HG03520 (cell line): ENCODE measurements around the gene PARP6.

Source experiments
- ATAC-seq: cut with Tn5 transposase; IDR thresholded peaks from one replicate; pipeline ENCODE4 v1.9.1; 2021; ENCODE audit warnings: mild to moderate bottlenecking, moderate library complexity; ENCODE audit not compliant: unreplicated experiment

The PARP6 gene

GRCh38 chr15:72231833-72232478 is 40.4 kb downstream of the PARP6 start:
- ATAC-seq = no peak

DNA sequence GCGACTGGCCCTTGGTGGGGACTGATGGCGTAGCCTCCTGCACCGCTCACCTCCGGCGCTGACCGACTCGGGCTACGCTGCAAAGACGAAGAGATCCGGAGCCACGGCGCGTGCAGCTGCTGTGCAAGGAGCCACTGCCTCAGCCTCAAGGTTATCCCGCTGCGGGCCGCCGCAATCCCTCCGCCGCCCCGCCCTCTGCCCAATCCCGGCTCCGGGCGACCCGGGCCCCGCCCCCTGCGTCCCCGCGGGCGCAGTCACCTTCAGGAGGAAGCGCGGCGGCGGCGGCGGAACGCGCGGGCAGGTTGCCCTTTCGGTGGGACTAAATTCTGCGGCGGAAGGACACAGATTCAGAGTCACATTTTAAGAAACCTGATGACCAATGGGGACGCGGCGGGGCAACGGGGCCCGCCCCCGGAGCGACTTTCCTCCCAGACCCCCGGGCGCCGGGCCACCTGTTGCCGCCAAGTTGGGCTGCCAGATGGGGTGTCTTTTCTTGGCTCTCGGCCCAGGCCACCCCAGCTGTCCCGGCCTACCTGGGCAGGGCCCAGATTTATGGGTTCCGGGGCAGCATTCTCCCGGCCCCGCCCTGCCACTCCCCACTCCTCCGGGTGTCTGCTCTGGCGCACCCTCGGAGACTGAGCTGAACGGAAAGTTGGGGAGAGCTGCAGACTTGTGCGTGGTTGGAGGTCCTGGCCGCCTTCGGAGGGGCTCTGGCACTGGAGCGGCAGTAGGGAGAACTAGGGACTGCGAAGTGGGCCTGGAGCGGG is 41.1 kb downstream of the PARP6 start, which contains the start of gene PKM:
Gene PKM (minus strand): TSS at position 125 of the 767 bp plus-strand sequence. CDS start 12,093 bp downstream, outside the sequence.
- ATAC-seq = peak; percentile 36

DNA sequence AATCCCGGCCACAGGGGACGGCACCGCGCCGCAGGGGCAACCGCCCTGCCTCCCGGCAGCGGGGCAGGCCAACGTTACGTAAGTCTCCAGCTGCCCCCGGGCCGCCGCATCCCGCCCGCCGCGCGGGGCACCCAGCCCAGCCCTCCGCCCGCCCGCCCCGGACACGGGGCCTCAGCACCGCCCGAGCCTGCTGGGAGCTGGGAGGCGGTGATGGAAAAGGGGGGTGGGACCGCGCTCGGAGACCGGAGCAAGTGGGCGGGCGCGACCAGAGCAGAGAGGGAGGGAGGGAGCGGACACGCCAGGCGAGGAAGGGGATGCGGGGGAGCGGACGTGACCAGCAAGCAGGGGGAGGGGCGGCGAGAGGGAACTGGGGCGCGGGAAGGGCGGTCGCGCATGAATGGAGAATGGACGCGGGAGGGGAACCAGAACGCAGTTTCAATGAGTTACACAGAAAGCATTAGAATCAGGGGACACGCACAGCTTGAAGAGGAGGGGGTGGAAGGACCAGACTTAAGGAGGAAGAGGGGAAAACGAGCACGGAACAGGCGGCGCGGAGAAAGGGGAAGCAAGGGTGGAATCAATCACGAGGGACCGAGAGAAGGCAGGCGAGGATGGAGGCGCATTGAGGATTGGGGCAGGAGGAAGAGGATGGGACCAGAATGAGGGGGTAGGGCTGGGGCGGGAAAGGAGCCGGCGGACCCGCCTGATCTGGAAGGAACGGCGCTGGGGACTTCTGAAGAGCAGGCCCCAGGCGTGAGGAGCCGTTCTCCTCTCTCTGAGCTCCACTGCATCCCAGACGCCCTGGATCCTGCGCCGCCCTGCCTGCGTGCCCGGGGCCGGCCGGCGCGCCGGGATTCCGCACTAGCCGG is 41.9 kb downstream of the PARP6 start:
- ATAC-seq = no peak

DNA sequence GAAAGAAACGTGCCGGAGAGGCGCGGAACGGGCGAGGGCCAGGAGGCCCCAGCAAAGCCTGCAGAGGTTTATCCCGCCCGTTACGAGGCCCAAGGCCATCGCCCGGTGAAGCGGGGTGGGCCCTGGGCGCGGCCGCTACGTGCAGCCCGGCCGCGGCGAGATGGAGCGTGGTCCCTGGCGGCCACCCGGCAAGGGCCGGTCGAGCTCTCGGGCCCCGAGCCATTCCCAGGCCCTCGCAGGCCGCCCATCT is 42.5 kb downstream of the PARP6 start:
- ATAC-seq = no peak

DNA sequence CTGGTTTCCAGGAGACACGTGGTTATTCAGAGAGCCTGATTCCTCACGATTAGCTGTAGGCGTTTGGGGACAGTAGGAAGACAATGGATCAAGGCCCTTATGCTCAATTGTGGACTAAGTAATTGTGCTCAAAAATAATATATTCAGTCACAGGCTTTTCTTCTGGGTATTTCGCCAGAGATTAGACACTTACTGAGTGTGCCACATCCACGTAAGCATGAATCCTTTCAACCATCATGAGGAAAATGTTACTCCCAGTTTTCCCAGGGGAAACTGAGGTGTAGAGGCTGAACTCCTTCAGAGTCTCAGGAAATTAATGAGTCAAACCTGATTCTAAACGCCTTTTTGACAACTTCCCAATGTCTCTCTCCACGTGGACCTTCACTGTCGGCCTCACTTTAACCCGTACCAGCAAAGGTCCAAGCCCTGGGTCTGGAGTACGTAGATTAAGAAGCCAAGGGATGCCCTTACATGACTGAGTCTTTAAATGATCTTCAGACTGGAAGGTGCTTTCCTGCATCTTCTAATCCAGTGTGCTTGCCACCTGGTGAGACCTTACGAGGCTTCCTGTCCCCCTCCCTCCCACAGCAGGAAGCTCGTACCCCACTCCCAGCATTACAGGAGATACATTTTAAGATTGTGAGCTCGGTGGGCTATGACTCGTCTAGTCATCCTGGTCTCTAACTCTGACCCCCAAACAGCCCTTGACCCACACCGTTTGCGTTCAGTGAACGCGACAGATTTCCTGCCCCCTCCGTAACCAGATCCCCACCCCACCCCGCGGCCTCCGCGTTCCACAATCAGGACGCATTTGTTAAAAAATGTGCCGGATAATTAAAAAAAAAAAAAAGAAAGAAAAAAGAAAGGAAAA is 43.0 kb downstream of the PARP6 start:
- no peak for ATAC-seq

DNA sequence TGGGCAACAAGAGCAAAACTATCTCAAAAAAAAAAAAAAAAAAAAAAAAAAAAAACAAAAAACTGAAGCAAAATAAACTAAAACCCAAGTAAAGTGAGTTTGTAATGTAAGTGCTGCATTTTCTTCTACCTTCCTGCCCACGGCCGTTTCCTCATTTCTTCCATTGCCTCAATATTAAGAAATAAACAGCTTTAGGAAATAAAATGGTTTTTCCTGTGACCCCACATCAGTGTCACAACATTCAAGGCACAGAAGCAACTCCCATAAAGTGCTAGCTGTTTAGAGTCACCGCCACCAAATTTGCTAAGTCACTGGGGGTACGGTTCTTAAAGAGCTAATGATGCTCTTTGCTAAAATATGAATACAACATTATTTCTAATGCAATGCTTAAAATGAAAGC is 44.6 kb downstream of the PARP6 start:
- ATAC-seq = no peak

DNA sequence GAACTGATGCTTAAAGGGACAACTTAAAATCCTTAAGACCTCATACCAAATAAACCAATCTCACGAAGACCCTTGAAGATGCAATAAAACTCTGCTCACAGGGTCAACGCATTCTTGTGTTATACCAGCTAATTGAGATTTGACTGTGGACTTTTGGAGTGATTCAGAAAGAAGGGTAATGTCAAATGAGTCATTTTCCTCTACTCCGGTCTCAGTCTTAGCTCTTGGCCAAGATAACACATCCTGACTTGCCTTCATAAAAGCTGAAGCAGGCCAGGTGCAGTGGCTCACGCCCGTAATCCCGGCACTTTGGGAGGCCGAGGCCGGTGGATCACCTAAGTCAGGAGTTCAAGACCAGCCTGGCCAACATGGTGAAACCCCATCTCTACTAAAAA is 45.2 kb downstream of the PARP6 start:
- no peak for ATAC-seq

- no peak for ATAC-seq
Measured at GRCh38 chr15:72223278-72223677, 49.1 kb downstream of the PARP6 start.

DNA sequence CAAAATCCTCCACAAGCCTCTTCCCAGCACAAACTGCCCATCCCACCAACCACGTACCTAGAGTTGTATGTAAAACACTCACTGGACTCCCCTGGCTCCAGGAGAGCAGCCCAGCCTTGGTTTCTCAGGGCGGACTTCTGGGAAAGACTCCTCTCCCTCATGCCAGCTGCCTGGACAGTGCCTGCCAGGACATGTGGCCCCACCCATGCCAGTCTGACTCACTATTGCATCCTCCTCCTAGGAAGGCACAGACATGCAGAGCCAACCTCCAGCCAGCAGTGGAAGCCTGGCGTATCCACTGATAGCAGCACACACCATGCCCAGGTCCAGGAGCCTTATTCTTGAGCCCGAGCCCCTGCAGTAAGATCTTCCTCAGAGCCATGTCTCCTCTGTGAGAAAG is 50.0 kb downstream of the PARP6 start:
- ATAC-seq = no peak

- no peak for ATAC-seq
Measured at GRCh38 chr15:72220687-72221086, 51.7 kb downstream of the PARP6 start.

GRCh38 chr15:72217216-72217615 is 55.1 kb downstream of the PARP6 start:
- no peak for ATAC-seq

DNA sequence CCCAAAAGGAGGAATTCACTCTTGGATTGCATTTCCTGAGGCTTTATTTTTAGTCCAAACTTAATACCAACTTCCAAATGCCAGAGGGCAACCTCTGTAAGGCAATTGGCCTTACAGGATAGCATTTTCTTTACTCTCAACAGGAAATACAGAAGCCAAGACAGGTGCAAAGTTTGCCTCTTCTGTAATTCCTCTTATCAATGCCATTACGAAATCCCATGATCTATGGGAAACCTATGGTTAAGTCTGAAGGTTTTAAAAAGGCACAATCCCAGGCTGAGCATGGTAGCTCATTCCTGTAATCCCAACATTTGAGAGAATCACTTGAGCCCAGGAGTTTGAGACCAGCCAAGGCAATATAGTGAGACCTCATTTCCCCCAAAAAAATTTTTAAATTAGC is 56.3 kb downstream of the PARP6 start:
- no peak for ATAC-seq

GRCh38 chr15:72207558-72208085 is 64.7 kb downstream of the PARP6 start:
- no peak for ATAC-seq

GRCh38 chr15:72206677-72207000 is 65.7 kb downstream of the PARP6 start:
- ATAC-seq = no peak

DNA sequence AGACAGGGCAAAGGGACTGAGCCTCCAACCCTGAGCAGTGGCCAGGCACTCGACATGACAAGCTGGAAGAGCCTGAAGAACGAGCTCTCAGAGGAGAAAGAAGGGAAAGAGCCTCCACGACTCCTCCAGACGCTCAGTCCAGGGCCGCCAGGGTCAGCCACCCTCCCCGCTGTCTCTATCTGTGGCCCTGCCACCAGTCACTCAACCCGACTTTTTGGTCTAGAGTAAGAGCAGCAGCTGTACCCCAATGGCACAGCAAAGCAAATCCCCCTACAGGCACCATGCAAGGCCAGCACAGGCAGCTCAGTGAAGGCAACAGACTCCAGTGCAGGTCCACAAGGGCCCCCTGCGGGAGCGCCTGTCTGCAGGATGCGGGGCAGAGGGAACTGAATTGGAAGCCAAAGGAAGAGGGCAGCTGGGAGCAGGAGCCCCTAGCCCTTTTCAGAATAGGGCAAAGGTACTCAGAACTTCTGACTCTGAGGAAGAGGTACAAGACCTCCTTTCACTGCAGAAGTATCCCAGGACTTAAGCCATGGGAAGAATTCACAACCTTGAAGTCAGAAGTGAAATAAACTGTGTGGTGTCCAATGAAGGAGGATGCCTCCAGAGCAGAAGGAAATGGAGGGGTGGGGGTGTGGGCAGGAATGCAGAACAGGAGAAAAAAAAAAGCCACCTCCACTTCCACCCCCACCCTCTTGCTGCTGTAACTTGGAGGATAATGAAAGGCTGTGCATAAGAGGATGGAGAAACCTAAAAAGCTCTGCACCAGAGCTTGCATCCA is 66.3 kb downstream of the PARP6 start:
- ATAC-seq = no peak

DNA sequence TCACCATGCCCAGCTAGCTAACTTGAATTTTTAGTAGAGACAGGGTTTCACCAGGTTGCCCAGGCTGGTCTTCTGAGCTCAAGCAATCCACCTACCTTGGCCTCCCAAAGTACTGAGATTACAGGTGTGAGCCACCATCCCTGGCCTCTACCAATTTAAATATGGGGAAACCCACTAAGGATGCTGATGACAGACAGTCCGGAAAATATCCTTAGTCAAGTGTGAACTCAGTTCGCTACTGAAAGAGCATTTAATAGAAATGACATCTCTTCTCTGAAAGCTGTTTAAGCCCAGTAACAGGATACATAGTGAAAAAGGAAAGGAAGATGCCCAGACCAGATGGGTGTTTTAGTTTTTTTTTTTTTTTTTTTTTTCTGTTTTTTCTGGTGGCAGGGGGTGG is 67.1 kb downstream of the PARP6 start:
- ATAC-seq = no peak

DNA sequence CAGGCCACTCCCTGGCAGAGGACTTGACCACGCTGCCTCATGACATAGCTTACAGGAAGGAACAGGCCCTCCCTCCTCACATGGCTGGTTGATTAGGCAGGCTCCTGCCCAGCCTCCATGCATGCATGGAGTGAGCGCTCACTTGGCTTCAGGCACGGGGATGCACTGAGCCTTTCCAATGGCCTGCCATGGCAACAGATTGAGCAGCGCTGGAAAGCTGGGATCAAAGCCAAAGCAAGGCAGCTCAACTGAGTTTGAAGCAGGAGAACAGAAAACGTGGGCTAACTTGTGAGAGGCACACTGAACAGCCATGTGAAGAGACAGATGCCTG is 68.9 kb downstream of the PARP6 start:
- ATAC-seq = no peak

DNA sequence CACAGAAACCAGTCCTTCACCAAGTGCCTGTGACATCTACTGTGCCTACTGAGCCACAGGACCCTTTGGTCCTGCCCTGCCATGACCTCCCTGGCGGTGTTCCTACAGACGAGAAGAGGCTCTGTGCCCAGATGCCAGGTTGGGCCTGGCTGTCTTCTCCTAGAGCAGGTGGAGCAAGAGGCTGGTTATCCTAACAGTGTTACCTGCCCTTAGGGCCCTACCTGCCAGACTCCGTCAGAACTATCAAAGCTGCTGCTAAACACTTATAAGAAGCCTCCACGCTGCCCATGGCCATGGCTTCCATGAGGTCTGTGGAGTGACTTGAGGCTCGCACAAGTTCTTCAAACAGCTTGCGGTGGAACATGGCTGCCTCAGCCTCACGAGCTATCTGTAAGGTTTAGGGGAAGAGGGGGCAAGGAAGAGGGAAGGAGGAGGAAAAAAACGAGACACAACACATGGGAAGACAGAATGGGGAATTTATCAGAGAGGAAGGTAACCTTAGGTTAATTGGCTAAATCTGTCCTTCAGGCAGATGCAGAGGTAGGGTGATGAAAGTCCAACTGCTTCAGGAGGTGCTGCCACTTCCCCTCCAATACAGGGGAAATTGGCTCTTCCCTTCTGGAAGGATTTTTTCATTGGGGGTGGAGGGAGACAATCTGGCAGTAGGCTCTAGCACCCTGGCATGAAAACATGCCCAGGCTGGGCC is 69.4 kb downstream of the PARP6 start:
- no peak for ATAC-seq

DNA sequence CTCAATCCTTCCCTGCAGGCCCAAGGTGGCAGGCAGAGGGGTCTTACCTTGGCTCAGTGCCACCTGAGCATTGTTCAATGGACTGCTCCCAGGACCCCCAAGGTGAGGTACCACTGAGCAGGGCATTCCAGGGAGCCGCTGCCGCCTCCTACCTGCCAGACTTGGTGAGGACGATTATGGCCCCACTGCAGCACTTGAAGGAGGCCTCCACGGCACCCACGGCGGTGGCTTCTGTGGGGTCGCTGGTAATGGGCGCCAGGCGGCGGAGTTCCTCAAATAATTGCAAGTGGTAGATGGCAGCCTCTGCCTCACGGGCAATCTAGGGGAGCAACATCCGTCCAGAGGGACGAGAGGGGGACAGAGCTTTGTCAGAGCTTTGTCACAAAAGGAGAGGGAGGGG is 70.1 kb downstream of the PARP6 start:
- no peak for ATAC-seq
